IPS-NIHi11 (cell line): ENCODE data around the gene DQX1.
A peak's percentile ranks its signal among the peaks of the same experiment; 100 is the strongest.
"Not testable (repeated sequence)": the region's sequence is repeated elsewhere in the genome, so short reads cannot be mapped to it uniquely, and the experiment has no call there.

Experiments
- DNase-seq: peaks from one replicate; pipeline ENCODE4 v3.0.0; 2012; ENCODE audit warnings: mixed read lengths, low spot score

DQX1 gene

DNA sequence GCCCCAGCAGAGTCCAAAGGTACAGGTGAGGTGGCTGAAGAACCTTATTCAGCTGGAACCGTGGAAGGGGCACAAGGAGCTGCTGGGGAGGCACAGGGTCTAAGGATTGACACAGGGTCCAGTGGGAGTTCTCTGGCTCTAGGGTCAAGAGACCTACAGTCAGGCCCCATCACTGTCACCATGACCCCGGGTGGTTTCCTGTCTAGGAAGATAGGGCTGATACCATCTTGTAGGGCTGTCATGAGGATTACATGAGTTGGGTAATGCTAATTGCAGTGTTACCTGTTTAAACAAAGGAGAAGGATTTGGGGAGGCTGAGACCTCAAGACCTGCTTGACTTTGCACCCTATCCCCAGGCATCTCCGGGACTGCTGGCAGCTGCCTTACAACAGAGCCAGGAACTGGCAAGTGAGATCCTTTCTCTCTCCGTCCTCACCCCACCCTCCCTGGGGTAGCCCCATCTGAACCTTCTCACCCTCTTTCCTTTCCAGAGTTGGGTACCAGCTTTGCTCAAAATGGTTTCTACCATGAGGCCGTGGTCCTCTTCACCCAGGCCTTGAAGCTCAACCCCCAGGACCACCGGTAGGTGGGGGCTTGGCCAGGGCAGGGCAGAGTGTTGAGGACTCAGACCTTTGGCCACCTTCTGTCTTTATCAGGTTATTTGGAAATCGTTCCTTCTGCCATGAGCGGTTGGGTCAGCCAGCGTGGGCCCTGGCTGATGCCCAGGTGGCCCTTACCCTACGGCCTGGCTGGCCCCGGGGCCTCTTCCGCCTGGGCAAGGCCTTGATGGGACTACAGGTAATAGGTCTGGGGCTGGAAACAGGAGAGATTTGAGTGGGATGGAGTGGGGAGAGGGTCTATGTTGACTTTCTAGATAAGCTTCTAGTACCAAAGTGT lies 34.1 kb downstream of the DQX1 start:
- DNase-seq: no peak

DNA sequence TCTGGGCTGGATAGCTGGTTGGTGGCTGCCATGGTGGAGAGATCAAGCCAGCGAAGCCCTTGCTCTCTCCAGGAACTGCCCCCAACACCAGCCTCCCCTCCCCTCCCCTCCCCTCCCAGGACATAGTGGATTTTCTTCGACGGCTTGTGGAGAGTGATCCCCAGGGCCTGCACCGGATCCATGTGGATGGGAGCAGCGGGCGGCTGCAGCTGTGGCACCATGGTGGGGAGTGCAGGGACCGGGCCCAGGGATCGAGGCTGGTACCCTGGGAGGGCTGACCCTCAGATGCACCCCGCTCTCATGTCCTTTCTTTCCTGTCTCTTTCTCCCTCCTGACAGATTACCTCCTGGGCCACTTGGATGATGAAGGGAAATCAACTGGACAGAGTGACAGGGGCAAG lies 36.1 kb downstream of the DQX1 start:
- no peak for DNase-seq

DNA sequence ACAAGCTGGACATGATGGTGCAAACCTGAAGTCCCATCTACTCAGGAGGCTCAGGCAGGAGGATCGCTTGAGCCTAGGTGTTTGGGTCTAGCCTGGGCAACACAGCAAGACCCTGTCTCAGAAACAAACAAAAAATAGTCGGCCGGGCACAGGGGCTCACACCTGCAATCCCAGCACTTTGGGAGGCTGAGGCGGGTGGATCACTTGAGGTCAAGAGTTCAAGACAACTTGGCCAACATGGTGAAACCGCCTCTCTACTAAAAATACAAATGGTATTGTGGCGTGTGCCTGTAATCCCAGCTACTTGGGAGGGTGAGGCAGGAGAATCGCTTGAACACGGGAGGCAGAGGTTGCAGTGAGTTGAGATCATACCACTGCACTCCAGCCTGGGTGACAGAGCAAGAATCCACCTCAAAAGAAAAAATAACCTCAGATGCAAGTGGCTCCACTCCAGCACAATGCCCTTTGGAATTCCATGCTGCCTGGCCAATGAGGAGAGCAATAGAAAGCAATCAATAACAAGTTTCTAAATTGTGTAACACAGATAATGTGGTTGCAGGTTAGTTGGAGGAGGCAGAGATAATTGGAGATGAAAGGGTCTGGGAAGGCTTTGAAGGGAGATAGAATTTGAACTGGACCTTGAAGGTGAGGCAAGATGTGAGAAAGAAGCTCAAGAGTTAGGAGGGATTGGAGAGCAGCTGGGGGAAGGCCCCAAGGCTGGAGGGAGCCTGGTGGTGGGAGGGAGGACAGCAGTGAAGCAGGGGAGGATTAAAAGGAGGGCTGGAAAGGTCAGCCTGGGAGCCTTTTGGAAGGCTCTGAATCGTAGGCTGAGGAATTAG lies 37.2 kb downstream of the DQX1 start:
- no peak for DNase-seq

DNA sequence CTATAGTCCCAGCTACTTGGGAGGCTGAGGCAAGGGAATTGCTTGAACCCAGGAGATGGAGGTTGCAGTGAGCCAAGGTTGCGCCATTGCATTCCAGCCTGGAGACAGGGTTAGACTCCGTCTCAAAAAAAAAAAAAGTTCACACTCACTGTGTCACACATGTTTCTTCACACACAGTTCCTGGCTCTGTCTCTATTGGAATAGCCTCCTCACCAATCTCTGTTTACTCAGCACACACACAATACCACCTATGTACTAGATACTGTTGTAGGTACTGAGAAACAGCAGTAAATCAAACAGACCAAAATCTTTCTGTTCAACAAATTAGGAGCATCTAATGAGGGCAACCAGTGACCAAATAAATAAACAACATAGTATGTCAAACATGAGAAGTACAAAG lies 39.9 kb downstream of the DQX1 start:
- no peak for DNase-seq

DNA sequence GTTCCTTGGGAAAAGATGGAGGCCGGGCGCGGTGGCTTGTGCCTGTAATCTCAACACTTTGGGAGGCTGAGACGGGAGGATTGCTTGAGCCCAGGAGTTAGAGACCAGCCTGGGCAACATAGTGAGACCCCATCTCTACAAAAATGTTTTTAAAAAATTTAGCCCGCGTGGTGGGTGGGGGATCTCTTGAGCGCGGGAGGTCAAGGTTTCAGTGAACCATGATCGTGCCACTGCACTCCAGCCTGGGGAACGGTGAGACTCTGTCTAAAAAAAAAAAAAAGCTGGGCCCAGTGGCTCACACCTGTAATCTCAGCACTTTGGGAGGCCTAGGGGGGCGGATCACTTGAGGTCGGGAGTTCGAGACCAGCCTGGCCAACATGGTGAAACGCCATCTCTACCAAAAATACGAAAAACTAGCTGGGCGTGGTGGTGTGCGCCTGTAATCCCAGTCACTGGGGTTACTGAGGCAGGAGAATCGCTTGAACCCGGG lies 42.3 kb downstream of the DQX1 start:
- DNase-seq: not testable (repeated sequence)

DNA sequence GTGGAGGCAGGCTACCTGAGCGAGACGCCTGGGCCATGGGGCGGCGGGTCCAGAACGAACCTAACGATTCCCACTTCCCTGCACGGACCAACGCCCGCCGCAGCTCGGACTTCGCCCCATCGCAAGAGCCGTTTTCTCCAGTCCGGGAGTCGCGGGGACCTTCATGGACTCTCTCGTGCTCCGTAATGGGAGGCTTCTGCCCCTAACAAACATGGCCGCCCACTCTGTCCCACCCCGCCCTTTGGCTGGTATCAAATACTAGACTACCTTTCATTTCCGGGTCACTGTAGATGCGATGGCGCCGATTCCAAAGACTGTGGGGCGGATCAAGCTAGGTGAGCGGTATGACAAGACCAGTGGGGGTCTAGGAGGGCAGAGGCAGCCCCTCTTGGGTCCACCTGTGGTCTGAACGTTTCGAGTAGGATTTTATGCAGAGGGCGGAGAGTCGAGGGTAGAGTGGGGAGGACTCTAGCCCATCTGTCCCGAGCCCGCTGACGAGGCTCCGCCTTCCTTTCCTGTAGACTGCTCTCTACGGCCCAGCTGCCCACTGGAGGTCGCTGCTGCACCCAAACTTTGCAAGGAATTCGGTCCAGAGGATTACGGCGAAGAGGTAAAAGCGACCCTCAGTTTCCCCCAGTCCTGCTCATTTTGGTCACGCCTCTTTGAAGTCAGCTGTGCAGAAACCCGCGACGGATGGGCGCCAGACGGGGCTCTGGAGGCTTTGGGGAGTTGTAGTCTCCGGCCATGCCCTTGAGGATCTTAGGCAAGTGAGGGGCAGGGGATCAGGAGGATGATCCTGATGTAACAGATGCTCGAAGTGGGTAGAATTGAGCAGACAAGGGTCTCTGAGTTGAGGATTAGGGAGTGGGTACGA lies 43.0 kb downstream of the DQX1 start, which contains the start of the genes CCDC142 and TTC31:
CCDC142 (minus strand) TSS at position 198 of the 874 bp plus-strand sequence; CDS start at position 37, 161 bp downstream.
TTC31 (plus strand) TSS at position 281 of the 874 bp plus-strand sequence; CDS start at position 296, 15 bp downstream.
- DNase-seq: peak; percentile 90

DNA sequence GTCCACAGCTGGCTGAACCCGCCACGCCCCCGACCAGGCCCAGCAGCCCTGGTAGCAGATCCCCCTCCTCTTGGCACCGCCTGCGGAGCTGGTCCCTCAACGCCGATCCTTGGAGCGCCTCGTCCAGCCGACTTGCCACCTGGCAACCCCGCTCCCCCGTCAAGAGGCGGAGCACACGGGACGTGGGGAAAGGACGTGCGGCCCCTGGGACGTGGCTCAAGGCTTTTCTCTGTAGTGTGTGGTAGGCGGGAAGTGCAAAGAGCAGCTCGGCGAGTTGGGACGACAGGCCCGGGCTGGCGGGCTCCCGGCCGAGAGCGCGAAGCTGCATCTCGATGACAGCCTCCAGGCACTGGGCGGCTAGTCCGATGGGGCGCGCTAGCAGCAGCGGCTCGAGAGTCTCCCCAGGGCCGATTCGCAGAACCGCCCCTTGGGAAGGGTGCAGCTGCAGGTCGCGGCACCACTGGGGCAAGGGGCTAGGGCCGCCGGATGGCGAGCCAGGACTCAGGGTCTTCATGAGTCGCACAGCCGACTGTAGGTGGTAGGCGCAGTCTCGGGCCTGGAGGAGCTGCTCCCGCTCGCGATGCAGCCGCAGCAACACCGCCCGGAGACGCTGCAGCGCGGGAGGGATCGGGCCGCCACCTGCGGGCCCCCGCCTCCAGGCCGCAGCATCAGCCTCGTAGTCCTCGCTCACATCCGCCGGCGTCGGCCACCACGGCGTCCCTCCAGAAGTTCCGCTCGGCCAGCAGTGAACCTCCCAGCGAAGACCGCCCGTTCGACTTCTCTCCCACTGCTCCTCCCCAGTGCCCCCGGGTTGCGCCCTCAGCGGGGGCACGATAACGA lies 43.9 kb downstream of the DQX1 start:
- peak; percentile 67 for DNase-seq

DNA sequence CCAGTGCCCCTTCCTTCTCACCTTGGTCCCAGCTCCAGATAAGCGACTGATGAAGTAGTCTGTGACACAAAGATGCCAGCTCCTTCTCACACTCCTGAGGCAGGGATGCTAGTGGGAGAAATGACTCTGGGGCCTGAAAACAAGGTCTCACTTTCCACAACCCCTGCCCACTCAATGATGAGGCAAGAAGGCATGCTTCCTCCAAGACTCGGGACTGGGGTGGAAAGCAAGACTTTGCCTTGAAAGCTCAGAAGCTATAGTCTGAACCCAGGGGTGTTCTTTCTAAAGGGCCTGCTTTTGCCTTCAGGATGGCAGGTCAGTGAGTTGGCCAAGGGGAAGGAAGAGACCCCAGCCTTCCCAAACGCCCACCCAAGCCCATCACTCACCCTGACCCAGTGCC lies 44.6 kb downstream of the DQX1 start:
- no peak for DNase-seq

DNA sequence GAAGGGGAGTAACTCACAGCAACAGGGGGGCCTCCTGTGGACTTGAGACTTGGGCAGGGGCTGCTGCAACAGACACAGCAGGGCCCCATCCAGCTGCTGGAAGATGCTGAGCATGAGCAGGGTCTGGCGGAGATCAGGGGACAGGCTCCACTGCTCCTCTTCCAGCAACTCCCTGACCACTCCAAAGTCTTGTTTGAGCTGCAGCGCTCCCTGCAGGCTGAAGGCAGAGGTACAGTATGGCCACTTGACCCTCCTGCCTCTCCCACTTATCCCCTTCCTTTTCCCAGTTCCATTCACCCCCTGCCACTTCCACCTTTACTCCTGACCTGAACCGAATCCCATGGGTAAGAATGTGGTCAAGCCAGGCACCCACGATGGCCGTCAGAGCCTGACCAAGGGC lies 51.1 kb downstream of the DQX1 start:
- peak; percentile 33 for DNase-seq

DNA sequence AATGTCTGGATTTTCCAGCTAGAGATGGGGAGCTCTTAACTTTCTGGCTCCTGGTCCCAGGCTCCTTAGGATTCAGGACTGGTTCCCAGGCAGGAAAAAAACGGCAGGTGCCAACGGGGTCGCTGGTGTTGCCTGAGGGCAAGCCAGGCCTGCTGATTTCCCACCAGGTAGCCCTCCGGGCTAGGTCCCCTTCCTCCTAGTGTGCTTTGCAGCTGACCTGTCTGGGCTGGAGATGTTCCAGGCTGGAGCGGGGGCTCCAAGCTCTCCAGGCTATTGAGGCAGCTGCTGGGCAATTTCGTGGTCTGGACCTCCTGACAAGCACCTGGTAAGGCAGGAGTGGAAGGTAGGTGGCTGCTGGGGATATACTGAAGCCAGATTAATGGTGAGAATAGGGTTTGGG lies 51.5 kb downstream of the DQX1 start:
- DNase-seq: no peak

DNA sequence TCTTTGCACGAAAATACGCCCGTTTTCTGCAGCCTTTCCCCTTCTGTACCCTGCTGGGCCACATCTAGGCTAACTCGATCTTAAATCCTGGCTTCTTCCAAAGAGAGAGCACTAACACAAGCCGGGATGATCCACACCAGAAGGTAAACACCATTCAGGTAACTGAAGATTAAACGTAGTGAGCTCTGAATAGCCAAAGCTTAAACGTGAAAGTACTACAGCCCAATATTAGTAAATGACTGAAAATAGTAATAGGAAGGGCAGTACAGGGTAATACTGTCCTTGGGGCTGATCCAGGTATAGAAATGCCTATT lies 53.1 kb downstream of the DQX1 start:
- no peak for DNase-seq

DNA sequence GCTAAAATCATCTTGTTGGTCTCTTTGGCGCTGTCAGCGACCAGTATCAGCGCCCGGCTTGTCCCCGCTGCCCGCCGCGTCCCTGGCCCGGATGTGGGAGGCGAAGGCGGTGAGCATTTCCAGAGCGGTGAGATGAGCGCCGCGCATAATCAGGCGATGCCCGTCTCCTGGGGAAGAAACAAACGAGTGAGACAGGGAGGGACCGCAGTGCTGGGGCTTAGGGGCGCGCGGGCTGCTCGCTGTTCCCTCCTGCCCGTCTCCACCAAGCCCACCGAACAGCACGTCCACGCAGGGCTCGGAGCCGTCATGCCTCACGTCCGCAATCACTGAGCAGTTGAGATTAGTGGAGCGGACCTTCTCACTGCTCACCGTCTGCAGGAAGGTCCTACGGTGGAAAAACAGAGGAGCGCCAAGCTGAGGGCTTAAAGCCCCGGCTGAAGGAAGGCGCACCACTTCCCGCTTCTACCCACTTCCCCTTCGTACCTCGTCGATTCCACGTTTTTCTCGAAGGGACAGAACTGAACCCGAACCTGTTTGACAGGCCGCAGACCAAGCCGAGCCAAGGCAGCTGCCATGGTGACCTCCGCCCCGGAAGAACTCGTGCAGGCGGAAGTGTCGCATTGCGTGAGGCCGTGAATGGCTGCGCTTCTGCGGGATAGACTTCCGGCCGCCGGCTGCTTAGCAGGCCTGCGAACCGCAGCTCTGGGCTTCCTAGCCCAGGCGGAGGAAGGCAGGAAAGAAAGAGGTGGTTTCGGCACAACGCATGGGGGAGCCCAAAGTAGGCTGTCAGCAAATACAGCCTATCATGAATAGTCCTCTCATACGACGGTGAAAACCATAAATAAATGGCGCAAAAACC lies 53.7 kb downstream of the DQX1 start, which contains the start of gene MRPL53:
MRPL53 (minus strand) TSS at position 595 of the 859 bp plus-strand sequence; CDS start at position 575, 20 bp downstream.
- peak; percentile 83 for DNase-seq

DNA sequence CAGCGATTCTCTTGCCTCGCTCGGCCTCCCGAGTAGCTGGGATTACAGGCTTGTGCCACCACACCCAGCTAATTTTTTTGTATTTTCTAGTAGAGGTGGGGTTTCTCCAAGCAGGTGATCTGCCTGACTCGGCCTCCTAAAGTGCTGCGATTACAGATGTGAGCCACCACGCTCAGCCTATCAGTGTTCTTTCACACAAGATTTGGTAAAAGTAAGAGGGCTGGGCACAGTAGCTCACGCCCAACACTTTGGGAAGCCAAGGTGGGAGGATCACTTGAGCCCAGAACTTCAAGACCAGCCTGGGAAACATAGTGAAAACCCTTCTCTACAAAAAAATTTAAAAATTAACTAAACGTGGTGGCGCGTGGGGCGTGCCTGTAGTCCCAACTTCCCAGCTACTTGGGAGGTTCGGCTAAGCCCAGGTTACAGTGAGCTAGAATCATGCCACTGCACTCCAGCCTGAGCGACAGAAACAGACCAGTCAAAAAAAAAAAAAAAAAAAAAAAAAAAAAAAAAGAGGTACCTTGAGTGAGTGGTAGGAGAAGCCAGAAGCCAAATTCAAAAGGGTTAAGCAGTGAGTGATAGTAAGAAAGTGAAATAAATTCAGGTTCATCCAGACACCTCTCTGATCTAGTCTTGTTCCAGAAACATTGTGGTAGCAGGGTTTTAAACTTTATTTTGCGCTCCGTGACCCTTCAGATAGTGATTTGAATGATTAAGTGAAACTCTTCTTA lies 54.5 kb downstream of the DQX1 start:
- no peak for DNase-seq

DNA sequence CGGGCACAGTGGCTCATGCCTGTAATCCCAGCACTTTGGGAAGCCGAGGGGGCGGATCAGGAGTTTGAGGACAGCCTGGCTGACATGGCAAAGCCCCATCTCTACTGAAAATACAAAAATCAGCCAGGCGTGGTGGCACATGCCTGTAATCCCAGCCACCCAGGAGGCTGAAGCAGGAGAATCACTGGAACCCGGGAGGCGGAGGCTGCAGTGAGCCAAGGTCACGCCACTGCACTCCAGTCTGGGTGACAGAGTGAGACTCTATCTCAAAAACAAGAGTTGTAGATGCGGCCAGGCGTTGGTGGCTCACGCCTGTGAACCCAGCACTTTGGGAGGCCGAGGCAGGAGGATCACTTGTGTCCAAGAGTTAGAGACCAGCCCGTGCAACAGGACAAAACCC lies 55.3 kb downstream of the DQX1 start:
- DNase-seq: not testable (repeated sequence)
